ENCODE results near the gene SMG6. TPM values are rescaled to one million over a fixed set of nuclear protein-coding genes. Genes with fewer than 3 reads are reported as not detected.

The SMG6 gene
- total RNA-seq, 1 donor: 49.3 TPM

- peak overlapping the region; percentile 72 for H3K4me3 ChIP-seq (ENCODE audit: low read depth, low read length)
- peak; percentile 66 for DNase-seq (ENCODE audit: low read depth)
- TF ChIP-seq, protein P1, sequence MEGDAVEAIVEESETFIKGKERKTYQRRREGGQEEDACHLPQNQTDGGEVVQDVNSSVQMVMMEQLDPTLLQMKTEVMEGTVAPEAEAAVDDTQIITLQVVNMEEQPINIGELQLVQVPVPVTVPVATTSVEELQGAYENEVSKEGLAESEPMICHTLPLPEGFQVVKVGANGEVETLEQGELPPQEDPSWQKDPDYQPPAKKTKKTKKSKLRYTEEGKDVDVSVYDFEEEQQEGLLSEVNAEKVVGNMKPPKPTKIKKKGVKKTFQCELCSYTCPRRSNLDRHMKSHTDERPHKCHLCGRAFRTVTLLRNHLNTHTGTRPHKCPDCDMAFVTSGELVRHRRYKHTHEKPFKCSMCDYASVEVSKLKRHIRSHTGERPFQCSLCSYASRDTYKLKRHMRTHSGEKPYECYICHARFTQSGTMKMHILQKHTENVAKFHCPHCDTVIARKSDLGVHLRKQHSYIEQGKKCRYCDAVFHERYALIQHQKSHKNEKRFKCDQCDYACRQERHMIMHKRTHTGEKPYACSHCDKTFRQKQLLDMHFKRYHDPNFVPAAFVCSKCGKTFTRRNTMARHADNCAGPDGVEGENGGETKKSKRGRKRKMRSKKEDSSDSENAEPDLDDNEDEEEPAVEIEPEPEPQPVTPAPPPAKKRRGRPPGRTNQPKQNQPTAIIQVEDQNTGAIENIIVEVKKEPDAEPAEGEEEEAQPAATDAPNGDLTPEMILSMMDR (IDR thresholded peaks at IDR 0.05; ENCODE audit: insufficient read depth, low read length): no peak
These were observed 247.1 kb downstream of the SMG6 start for GRCh38 chr17:2056206-2057174.

- no peak for DNase-seq (ENCODE audit: low read depth)
- TF ChIP-seq, protein P1 (IDR thresholded peaks at IDR 0.05; ENCODE audit: insufficient read depth, low read length): no peak
- H3K4me3 ChIP-seq (ENCODE audit: low read depth, low read length): peak overlapping the region; percentile 72
These were observed 248.0 kb downstream of the SMG6 start for GRCh38 chr17:2055292-2056205.

- peak within 1 kb of the TSS; percentile 72 for H3K4me3 ChIP-seq (ENCODE audit: low read depth, low read length)
- TF ChIP-seq, protein P1 (IDR thresholded peaks at IDR 0.05; ENCODE audit: insufficient read depth, low read length): peak; percentile 55
- peak; percentile 72 for DNase-seq (ENCODE audit: low read depth)
These were observed 248.9 kb downstream of the SMG6 start, which contains the start of gene HIC1 for GRCh38 chr17:2054512-2055291. Gene HIC1, plus strand, starts transcription at chr17:2055103. Its CDS starts 1,588 bp downstream, at chr17:2056691.

GRCh38 chr17:2054262-2054511 lies 249.4 kb downstream of the SMG6 start:
- DNase-seq (ENCODE audit: low read depth): no peak
- H3K4me3 ChIP-seq (ENCODE audit: low read depth, low read length): peak overlapping the region; percentile 60
- TF ChIP-seq, protein P1 (IDR thresholded peaks at IDR 0.05; ENCODE audit: insufficient read depth, low read length): no peak

DNA sequence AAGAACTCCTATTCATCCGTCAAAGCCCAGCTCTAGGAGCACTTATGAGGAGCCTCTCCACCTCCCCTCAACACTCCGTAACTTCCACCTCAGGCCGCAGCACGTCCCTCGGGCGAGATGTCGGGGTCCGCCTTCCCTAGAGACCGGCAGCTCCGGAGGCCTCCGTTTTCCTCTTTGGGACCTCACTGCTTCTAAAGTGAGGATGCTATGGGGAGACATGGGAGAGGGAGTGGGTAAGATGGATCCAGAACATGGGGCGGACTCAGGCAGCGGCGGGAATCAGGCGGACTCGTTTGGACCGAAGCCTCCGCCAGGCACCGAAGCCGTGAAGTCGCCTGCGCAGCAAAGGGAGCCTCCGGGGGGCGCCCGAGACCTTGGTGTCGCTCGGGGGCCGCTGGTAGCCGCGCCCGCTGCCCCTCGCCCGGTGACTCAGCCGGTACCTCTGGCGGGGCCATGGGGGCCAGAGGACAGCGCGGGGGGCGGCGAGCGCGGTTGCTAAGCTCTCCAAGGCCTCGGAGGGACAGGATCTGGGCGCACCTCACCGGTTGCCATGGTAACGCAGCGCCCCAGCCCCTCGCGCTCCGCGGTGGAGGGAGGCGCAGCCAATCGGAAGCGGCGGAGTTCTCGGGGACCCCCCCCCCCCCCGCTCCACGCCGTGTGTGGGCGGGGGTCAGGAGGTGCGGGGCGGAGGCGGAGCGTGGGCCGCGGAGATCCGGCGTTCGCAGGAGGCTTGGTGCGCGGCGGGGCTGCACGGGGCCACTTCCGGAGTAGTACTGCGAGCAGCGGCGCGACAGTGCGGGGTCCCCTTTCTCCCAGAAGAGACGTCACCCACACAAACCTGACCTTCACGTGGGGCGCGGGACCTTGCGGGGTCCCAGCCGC lies 250.0 kb downstream of the SMG6 start:
- TF ChIP-seq, protein P1 (IDR thresholded peaks at IDR 0.05; ENCODE audit: insufficient read depth, low read length): peak; percentile 57
- peak overlapping the region; percentile 60 for H3K4me3 ChIP-seq (ENCODE audit: low read depth, low read length)
- peak; percentile 64 for DNase-seq (ENCODE audit: low read depth)
